Lower leg skin (tissue), 4 donors: ENCODE measurements around the gene PPP1R14D. TPM values are rescaled to one million over a fixed set of nuclear protein-coding genes. Genes with fewer than 3 reads are reported as not detected.

Experiments used
- DNase-seq, 2 donors: peaks; one replicate each; pipeline ENCODE4 v3.0.0-alpha.2; 2019; ENCODE audit warnings: low spot score in 2 of 2
- H3K4me3 ChIP-seq: fragments of 200-600 bp; sonication (generic); 2 replicates; pipeline ENCODE4 v1.5.1; 2017; ENCODE audit warnings: mild to moderate bottlenecking, low read depth; ENCODE audit not compliant: poor library complexity, severe bottlenecking
- POLR2A ChIP-seq, 2 donors: fragments of 450-650 bp; IDR thresholded peaks; one replicate each; pipeline ENCODE4 v1.6.1; 2016 to 2017; ENCODE audit warnings: antibody characterized with exemption in 2 of 2, mild to moderate bottlenecking in 1 of 2, moderate library complexity in 1 of 2
- WGBS, 2 donors: methylation state at CpG; one replicate each; pipeline ENCODE4 v1.1.5; 2018; 5-methylcytosine and 5-hydroxymethylcytosine counted together
- intact Hi-C: fragments of 100-400 bp; cut with DNase I; formaldehyde crosslinking; loops from one replicate; pipeline ENCODE4 v1.15.0; 2023; ENCODE audit warnings: low total_unique reads
- total RNA-seq, 4 donors: library from RNA; depleted of rRNA; stranded (reverse); fragments of >200 nt; gene quantifications; one replicate each; pipeline ENCODE4 v1.1.0, GENCODE V29; 2016
- TF ChIP-seq, protein P1 (sequence below), 3 donors: fragments of 450-650 bp; IDR thresholded peaks; one replicate each; pipeline ENCODE4 v1.5.1; 2016; ENCODE audit warnings: antibody characterized with exemption in 3 of 3, mild to moderate bottlenecking in 3 of 3, moderate library complexity in 2 of 3

Gene PPP1R14D
- total RNA-seq, 4 donors from 2014 or later: 0.65 to 4.8 (median 2.4) TPM; not detected in 1

DNA sequence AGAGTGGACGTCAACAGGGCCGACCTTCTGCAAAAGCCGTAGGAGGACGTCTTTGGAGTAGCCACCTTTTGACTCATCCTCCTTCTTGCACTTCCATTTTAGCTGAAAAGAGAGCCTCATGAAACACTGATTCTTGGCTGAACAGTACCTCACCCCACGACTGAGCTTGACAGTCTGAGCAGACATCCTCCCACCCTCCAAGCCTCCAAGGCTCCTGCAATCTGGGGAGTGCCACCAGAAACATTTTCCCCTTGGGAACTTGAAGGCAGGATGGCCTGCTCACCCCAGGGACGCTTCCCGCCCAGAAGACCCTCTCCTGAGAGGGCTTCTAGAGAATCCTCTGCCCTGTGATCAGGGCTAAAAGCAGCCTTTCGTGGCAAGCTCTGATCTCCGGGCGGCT, 53.5 kb downstream of the PPP1R14D start:
- intact Hi-C loops: no loop called here
- no peak overlapping the region for H3K4me3 ChIP-seq
- TF ChIP-seq, protein P1, sequence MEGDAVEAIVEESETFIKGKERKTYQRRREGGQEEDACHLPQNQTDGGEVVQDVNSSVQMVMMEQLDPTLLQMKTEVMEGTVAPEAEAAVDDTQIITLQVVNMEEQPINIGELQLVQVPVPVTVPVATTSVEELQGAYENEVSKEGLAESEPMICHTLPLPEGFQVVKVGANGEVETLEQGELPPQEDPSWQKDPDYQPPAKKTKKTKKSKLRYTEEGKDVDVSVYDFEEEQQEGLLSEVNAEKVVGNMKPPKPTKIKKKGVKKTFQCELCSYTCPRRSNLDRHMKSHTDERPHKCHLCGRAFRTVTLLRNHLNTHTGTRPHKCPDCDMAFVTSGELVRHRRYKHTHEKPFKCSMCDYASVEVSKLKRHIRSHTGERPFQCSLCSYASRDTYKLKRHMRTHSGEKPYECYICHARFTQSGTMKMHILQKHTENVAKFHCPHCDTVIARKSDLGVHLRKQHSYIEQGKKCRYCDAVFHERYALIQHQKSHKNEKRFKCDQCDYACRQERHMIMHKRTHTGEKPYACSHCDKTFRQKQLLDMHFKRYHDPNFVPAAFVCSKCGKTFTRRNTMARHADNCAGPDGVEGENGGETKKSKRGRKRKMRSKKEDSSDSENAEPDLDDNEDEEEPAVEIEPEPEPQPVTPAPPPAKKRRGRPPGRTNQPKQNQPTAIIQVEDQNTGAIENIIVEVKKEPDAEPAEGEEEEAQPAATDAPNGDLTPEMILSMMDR (IDR thresholded peaks at IDR 0.05): no peak
- TF ChIP-seq POLR2A (IDR thresholded peaks at IDR 0.05): no peak
- 93 to 94% methylated on average over 10 of the region's 10 CpGs for WGBS, 2 donors
- DNase-seq: no peak

DNA sequence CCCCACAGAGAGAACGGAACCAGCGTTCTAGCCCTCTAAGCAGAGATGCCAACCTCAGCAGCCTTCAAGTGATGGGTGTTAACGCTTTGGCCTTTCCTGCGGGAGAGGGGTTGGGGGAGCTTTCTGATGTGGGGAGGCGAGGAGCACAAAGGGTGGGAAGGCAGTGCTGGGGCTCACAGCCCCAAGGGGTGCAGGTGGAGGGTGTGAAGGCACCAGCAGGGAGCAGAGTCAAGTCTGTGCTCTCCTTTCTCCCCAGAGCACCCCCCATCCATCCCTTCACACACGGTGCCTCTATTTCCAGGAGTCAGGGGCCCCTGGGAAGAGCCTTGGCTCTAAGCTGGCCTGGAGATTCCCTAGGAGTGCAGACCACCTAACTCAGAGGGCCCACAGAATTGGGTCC, 54.6 kb downstream of the PPP1R14D start:
- intact Hi-C loops: no loop called here
- DNase-seq: no peak
- WGBS, 2 donors: 94 to 98% methylated on average over 6 of the region's 6 CpGs

DNA sequence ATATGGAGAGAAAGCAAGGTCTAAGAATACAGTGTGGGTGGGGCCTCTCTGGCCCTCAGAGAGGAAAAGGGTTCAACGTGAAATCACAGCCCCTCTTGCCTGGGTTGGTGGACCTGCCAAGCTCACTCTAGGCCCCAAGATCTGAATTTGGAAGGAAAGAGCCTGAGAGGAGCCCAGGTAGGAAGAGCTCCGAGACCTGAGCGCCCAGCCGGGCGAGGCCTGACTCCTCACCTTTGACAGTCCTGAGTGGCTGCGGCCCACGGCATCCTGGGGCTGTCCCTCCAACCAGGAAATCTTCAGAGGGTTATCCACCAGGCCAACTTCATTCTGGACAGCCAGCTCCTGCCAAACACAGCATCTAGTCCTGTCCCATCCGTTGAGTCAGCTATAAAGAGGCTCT, 55.0 kb downstream of the PPP1R14D start:
- intact Hi-C loops: no loop called here
- TF ChIP-seq POLR2A (IDR thresholded peaks at IDR 0.05): no peak
- TF ChIP-seq, protein P1 (IDR thresholded peaks at IDR 0.05): no peak
- DNase-seq: no peak

More for the DNA sequence above, 54.6 kb downstream of the PPP1R14D start:
- H3K4me3 ChIP-seq: no peak overlapping the region
- TF ChIP-seq, protein P1 (IDR thresholded peaks at IDR 0.05): no peak
- no peak for TF ChIP-seq POLR2A (IDR thresholded peaks at IDR 0.05)

DNA sequence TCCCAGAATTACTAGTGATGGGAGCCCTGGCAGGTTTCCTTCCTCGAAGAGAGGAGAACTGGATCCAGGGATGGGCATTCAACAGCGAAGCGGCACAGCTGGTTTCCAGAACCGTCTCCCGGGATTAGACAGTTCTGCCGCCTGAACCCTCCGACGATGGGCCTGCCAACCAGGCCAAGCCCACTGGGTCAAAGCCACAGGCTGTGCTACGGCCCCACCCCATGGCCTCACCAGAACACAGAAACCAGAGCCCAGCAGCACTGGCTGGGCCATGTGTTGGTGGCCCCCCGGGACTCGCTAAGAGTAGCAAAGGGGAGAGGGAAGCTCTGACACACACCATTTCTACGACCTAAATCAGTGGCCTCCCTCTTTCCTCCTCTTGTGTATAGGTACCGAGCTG, 56.5 kb downstream of the PPP1R14D start:
- intact Hi-C loops: no loop called here
- H3K4me3 ChIP-seq: no peak overlapping the region
- WGBS, 2 donors: 63 to 70% methylated on average over 8 to 13 of the region's 13 CpGs
- DNase-seq: no peak
- TF ChIP-seq, protein P1 (IDR thresholded peaks at IDR 0.05): no peak
- no peak for TF ChIP-seq POLR2A (IDR thresholded peaks at IDR 0.05)

More for the DNA sequence above, 55.0 kb downstream of the PPP1R14D start:
- WGBS, 2 donors: 88 to 89% methylated on average over 8 of the region's 8 CpGs
- no peak overlapping the region for H3K4me3 ChIP-seq

DNA sequence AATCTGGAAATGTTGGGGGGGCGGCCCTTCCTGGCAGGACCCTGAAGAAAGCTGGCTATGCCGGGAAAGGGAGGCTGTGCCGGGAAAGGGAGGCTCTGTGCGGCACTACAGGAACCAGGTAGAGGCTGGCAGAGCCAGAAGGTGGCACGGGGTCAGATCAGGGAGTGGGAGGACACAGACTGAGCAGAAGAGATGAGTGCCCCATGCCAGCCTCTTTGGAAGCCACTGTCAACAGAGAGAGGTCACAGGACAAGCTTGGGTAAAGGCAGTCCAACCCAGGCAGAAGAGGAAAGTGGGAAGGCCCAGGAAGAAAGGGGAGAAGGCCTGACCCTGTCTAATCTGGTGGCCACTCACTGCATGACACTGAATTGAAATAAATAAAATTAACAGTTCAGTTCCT, 57.3 kb downstream of the PPP1R14D start:
- no peak overlapping the region for H3K4me3 ChIP-seq
- WGBS, 2 donors: 82 to 94% methylated on average over 5 of the region's 5 CpGs
- TF ChIP-seq, protein P1 (IDR thresholded peaks at IDR 0.05): no peak
- TF ChIP-seq POLR2A (IDR thresholded peaks at IDR 0.05): no peak
- no peak for DNase-seq
- intact Hi-C loops: no loop called here

DNA sequence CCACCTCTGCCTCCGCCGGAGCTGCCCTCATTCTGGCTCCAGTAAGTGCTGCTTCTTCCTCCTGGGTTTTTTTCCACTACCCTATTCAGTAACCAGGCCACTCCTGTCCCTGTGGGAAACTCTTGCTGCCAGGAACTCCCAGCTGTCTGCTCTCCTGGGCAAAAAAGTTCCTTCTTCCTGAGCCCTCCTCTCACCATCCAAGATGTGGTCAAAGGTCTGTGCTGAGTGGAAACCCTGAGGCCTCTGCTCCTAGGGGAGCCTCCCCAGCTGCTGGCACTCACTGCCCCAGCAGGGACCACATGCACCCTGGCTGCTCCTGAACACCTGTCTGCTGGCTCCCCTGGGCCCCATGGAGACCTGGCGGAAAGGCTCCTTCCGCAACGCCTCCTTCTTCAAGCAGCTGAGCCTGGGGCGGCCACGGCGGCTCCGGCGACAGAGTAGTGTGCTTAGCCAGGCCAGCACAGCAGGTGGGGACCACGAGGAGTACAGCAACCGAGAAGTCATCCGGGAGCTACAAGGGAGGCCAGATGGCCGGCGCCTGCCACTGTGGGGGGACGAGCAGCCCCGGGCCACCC, 58.3 kb downstream of the PPP1R14D start:
- no peak overlapping the region for H3K4me3 ChIP-seq
- 35 to 63% methylated on average over 7 to 15 of the region's 17 CpGs for WGBS, 2 donors
- DNase-seq: no peak
- intact Hi-C loops: no loop called here
- TF ChIP-seq, protein P1 (IDR thresholded peaks at IDR 0.05): no peak
- no peak for TF ChIP-seq POLR2A (IDR thresholded peaks at IDR 0.05)
